AG10803 (cell line): ENCODE data around the gene R3HCC1L.
A peak's percentile ranks its signal among the peaks of the same experiment; 100 is the strongest.

Source experiments
- DNase-seq: peaks from one replicate; pipeline ENCODE4 v3.0.0; 2010; ENCODE audit warnings: low read depth
- H3K4me3 ChIP-seq: 2 replicates; pipeline ENCODE4 v1.5.1; 2011; ENCODE audit warnings: mild to moderate bottlenecking, low read length, control low read depth
- TF ChIP-seq, protein P1 (sequence below): conservative IDR thresholded peaks from 2 replicates; pipeline ENCODE4 v1.5.1; 2011; ENCODE audit warnings: mild to moderate bottlenecking, low read length, control low read depth, inconsistent platforms

R3HCC1L gene

DNA sequence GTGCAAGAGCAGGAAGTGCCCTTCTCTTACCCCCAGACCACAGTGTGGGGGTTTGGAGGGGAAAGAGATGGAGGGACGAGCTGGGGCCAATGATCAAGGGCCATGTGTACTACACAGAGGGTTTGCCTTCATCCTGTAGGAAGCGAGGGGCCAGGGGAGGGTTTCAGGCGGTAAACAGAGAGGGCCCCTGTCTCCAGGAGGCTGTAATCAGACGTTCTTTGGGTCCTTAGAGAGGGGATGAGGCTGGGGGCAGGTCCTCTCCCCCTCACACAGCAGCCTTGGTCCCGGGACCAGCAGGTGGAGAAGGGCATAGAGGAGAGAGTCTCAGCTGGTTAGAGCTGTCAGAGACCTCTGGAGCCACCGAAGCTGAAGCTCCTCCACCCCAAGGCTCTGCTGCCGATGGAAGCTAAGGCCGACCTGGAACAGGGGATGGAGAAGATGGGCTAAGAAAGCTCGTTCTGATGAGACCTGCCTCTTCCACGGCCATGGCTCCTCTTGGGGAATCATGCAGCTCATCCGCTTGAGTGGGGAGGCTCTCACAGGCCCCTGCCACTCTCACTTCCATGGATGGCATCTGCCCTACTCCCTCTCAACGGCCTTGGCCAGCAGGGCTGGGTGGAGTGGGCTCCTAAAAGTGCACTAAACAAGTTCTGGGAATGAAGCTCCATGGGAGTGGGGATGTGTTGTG, 130.1 kb downstream of the R3HCC1L start:
- DNase-seq, result no peak
- H3K4me3 ChIP-seq, result no peak overlapping the region
- TF ChIP-seq, protein P1, sequence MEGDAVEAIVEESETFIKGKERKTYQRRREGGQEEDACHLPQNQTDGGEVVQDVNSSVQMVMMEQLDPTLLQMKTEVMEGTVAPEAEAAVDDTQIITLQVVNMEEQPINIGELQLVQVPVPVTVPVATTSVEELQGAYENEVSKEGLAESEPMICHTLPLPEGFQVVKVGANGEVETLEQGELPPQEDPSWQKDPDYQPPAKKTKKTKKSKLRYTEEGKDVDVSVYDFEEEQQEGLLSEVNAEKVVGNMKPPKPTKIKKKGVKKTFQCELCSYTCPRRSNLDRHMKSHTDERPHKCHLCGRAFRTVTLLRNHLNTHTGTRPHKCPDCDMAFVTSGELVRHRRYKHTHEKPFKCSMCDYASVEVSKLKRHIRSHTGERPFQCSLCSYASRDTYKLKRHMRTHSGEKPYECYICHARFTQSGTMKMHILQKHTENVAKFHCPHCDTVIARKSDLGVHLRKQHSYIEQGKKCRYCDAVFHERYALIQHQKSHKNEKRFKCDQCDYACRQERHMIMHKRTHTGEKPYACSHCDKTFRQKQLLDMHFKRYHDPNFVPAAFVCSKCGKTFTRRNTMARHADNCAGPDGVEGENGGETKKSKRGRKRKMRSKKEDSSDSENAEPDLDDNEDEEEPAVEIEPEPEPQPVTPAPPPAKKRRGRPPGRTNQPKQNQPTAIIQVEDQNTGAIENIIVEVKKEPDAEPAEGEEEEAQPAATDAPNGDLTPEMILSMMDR, result no peak

DNA sequence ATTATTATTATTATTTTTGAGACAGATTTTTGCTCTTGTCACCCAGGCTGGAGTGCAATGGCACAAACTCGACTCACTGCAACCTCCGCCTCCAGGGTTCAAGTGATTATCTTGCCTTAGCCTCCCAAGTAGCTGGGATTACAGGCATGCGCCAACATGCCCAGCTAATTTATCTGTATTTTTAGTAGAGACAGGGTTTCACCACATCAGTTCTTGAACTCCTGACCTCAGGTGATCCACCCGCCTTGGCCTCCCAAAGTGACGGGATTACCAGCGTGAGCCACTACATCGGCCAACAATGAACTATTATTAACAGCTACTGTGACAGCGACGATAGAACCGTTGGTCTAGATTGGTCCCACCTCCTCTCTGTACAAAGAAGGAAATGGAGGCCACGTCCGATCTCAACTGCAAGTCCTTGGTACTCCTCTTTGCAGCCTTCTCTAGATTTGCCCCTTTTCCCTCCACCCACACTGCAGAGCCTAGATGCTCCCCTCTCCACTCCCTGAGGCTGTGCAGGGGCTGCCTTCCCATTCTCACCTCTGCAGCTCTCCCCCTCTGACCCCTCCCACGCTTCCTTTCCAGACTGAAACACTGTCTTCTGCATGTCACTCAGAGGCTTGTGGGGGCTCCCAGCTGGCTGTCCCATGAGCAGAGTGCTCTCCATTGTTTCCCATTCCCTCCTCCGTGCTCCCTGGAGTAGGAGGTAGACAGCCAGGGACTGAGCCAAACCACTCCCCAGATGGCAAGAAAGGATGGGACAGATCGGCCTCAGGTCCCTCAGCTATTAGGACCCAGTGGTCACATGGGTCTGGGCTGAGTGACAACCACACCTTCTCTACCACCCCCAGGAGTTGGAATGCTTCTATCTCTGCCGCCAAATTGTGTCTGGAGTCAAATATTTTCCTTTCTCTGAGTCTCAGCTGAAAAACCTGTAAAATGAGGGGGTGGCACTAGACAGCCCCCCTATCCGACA, 131.2 kb downstream of the R3HCC1L start:
- DNase-seq, result no peak
- TF ChIP-seq, protein P1, result no peak
- H3K4me3 ChIP-seq, result peak overlapping the region; percentile 72

DNA sequence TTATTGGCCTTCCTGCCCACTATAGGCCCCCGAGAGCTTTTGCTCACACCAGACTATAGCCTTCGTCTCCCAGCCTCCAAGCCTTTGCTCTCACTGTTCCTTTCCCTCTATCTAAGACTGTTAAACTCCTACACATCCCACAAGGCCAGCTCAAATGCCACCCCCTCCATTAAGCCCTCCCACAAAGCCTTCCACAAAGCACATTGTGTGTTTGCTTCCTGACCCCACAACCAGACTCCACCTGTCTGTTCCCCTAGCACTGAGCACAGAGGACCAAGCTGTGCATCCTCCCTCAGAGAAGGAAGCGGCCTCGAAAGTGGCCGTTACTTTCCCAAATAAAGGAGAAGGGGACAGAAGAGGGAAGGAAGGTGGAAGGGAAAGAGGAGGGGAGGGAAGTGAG, 132.2 kb downstream of the R3HCC1L start:
- no peak for DNase-seq
- peak overlapping the region; percentile 72 for H3K4me3 ChIP-seq
- TF ChIP-seq, protein P1, result no peak

DNA sequence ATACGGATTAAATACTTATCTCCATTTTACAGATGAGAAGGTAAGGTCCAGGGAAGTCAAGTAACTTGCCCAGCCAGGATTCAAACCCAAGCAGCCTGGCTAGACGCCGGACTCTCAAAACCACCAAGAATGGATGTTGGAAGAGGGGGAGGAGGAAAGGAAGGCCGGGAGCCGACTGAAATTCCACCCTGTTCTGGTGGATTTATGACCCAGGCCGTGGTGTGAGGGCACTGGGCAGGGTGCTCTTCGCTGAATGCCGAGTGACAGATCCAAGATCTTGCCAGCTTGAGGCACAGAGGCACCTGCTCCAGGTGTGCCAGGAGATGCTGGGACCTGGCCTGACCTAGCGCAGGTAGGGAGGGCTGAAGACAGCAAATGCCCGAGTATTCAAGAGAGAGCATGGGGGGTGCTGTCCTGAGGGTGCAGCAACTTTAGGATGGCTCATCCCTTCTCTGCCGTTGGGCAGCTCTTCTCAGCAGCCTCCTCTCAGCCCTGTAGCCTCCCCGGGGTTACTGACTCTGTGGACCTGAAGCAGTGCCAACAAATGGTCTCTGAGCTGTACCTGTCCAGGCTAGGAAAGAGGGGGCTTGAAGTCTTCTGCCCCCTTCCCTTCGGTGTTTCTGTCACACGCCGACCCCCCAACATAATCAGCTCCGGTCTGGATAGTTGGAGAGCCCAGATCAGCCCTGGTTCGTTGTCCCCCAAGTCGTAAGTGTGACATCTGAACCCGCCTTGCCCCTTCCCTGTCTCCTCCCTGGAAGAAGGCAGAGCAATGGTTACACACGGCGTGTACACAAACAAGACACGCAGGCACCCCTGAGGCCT, 132.8 kb downstream of the R3HCC1L start:
- H3K4me3 ChIP-seq, result peak overlapping the region; percentile 72
- TF ChIP-seq, protein P1, result no peak
- DNase-seq, result peak; percentile 49

DNA sequence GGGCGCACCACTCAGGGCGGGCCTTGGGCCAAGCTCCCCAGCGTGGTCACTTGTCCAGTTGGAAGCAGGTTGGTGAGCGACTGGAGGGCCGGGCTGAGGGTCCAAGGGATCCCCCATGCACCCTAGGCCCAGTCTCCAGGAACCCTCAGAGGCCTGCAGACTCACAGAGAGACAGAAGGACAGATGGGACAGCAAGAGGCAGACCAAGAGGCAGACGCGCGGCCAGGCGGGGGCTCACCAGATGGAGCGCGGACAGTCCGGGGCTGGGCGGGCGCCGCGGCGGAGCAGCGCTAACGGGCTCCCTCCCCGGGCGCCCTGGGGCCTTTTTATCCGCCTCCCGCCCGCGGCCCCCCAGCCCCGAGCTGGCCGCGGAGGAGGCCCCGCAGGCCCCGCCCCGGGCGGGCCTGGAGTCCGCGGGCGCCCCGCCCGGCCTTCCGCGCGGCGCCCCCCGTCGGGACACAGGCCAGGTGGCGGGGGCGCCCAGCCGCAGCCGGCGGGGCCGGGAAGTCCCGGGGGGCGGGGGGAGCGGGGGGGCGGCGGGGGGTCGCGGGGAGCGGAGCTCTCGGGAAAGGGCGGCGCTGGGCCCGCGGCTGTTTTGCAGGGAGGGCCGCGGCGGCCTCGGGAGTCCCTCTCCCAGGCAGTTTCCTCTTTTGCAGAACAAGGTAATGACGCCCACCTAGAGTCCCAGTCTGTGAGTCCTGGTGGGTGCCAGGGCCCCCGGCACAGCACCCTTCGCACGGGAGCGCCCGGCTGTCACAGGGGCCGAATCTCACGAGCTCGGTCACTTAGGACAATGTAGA, 133.6 kb downstream of the R3HCC1L start, which contains the start of gene LOXL4:
TSS of gene LOXL4 (minus strand) at position 301 of the 800 bp plus-strand sequence. CDS start 5,175 bp downstream, outside the sequence.
- peak within 1 kb of the TSS; percentile 72 for H3K4me3 ChIP-seq
- peak; percentile 54 for DNase-seq
- TF ChIP-seq, protein P1, result no peak
